Progenitor cell of endocrine pancreas (in vitro differentiated cells): Measurements from ENCODE around the gene SERPINE1. TPM values are rescaled to one million over a fixed set of nuclear protein-coding genes. Genes with fewer than 3 reads are reported as not detected.

Experiments
- DNase-seq: peaks from one replicate; pipeline ENCODE4 v3.0.0; 2021; ENCODE audit warnings: low spot score; ENCODE audit not compliant: unreplicated experiment
- H3K27ac Mint-ChIP-seq: 2 replicates; pipeline ENCODE4 v1.8.0; 2021; ENCODE audit warnings: mild to moderate bottlenecking, moderate library complexity, mixed read lengths
- H3K27me3 Mint-ChIP-seq: 2 replicates; pipeline ENCODE4 v1.8.0; 2021; ENCODE audit warnings: mixed read lengths
- H3K36me3 Mint-ChIP-seq: 2 replicates; pipeline ENCODE4 v1.8.0; 2022; ENCODE audit warnings: mixed read lengths; ENCODE audit not compliant: insufficient read depth
- H3K4me1 Mint-ChIP-seq: 2 replicates; pipeline ENCODE4 v1.8.0; 2021; ENCODE audit warnings: low read depth, mixed read lengths
- H3K4me3 Mint-ChIP-seq: 2 replicates; pipeline ENCODE4 v1.8.0; 2021; ENCODE audit warnings: low read depth, mild to moderate bottlenecking, moderate library complexity, mixed read lengths
- H3K9me3 Mint-ChIP-seq: 2 replicates; pipeline ENCODE4 v1.8.0; 2021; ENCODE audit warnings: low read depth, mixed read lengths
- CTCF ChIP-seq: fragments of 200-600 bp; sonication (generic); IDR thresholded peaks from one replicate; pipeline ENCODE4 v1.5.0; 2021; ENCODE audit warnings: antibody characterized with exemption, mild to moderate bottlenecking; ENCODE audit not compliant: unreplicated experiment
- total RNA-seq: library from RNA; stranded (reverse); gene quantifications from 2 replicates; pipeline ENCODE4 v1.2.1, GENCODE V29; 2021

Gene SERPINE1
- total RNA-seq, 1 donor from 2014 or later, result 0.14 TPM

GRCh38 chr7:101134399-101134980 is 7.6 kb downstream of the SERPINE1 start:
- DNase-seq, result no peak
- Mint-ChIP-seq H3K4me1 (no peaks in the 10 kb centered on the region), H3K27me3 (peaks cover 42% of the 10 kb centered on the region), H3K4me3 (no peak overlapping the region), H3K27ac (no peak overlapping the region), H3K36me3 (no peaks in the 10 kb centered on the region), H3K9me3 (no peaks in the 10 kb centered on the region)
- no peak for TF ChIP-seq CTCF

- DNase-seq, result no peak
- Mint-ChIP-seq H3K9me3 (no peaks in the 10 kb centered on the region), H3K36me3 (no peaks in the 10 kb centered on the region), H3K27ac (no peak overlapping the region), H3K4me1 (peaks cover 1% of the 10 kb centered on the region), H3K4me3 (no peak overlapping the region), H3K27me3 (peaks cover 37% of the 10 kb centered on the region)
- TF ChIP-seq CTCF, result no peak
These were observed 10.8 kb downstream of the SERPINE1 start for GRCh38 chr7:101137651-101138212.

GRCh38 chr7:101138213-101138870 is 11.4 kb downstream of the SERPINE1 start:
- H3K27me3 Mint-ChIP-seq, result peaks cover 39% of the 10 kb centered on the region
- H3K36me3 Mint-ChIP-seq, result no peaks in the 10 kb centered on the region
- H3K9me3 Mint-ChIP-seq, result no peaks in the 10 kb centered on the region
- peak; percentile 32 for DNase-seq
- H3K4me3 Mint-ChIP-seq, result peak overlapping the region; percentile 63
- peaks cover 1% of the 10 kb centered on the region for H3K4me1 Mint-ChIP-seq
- H3K27ac Mint-ChIP-seq, result peak overlapping the region; percentile 94
- peak; percentile 87 for TF ChIP-seq CTCF

GRCh38 chr7:101140339-101140699 is 13.4 kb downstream of the SERPINE1 start:
- H3K27ac Mint-ChIP-seq, result peak overlapping the region; percentile 41
- H3K4me3 Mint-ChIP-seq, result no peak overlapping the region
- H3K27me3 Mint-ChIP-seq, result peaks cover 28% of the 10 kb centered on the region
- H3K4me1 Mint-ChIP-seq, result peaks cover 3% of the 10 kb centered on the region
- DNase-seq, result no peak
- no peak for TF ChIP-seq CTCF
- no peaks in the 10 kb centered on the region for H3K36me3 Mint-ChIP-seq
- H3K9me3 Mint-ChIP-seq, result no peaks in the 10 kb centered on the region

- H3K4me1 Mint-ChIP-seq, result peaks cover 3% of the 10 kb centered on the region
- DNase-seq, result no peak
- H3K27me3 Mint-ChIP-seq, result peaks cover 28% of the 10 kb centered on the region
- no peaks in the 10 kb centered on the region for H3K36me3 Mint-ChIP-seq
- no peak for TF ChIP-seq CTCF
- no peaks in the 10 kb centered on the region for H3K9me3 Mint-ChIP-seq
- no peak overlapping the region for H3K4me3 Mint-ChIP-seq
- no peak overlapping the region for H3K27ac Mint-ChIP-seq
These were observed 14.0 kb downstream of the SERPINE1 start for GRCh38 chr7:101140746-101141382.
